Lower lobe of right lung (tissue), 2 donors: ENCODE measurements around the gene ANKRD13B. TPM values are rescaled to one million over a fixed set of nuclear protein-coding genes. Genes with fewer than 3 reads are reported as not detected.

Source experiments
- ATAC-seq, 2 donors: fragments of 200-7000 bp; cut with Tn5 transposase; one replicate each; pipeline ENCODE4 v1.9.1; 2020 to 2022; ENCODE audit warnings: mild to moderate bottlenecking in 2 of 2, moderate library complexity in 2 of 2
- DNase-seq: peaks from one replicate; pipeline ENCODE4 v3.0.0-alpha.2; 2020
- H3K27ac ChIP-seq: fragments of 200-600 bp; one replicate; pipeline ENCODE4 v1.8.0; 2022
- H3K27me3 ChIP-seq: fragments of 200-600 bp; one replicate; pipeline ENCODE4 v1.8.0; 2022; ENCODE audit warnings: low read depth
- H3K36me3 ChIP-seq: fragments of 200-600 bp; one replicate; pipeline ENCODE4 v1.8.0; 2022; ENCODE audit warnings: mild to moderate bottlenecking
- H3K4me1 ChIP-seq: fragments of 200-600 bp; one replicate; pipeline ENCODE4 v1.8.0; 2022
- H3K4me3 ChIP-seq: fragments of 200-600 bp; one replicate; pipeline ENCODE4 v1.8.0; 2022; ENCODE audit warnings: mild to moderate bottlenecking
- H3K9me3 ChIP-seq: fragments of 200-600 bp; one replicate; pipeline ENCODE4 v1.8.0; 2022
- CTCF ChIP-seq: fragments of 200-600 bp; IDR thresholded peaks from one replicate; pipeline ENCODE4 v1.8.0; 2022; ENCODE audit warnings: antibody characterized with exemption, mild to moderate bottlenecking
- intact Hi-C: fragments of 100-400 bp; cut with DNase I; formaldehyde crosslinking; loops from one replicate; pipeline ENCODE4 v1.11.0; 2022
- total RNA-seq: library from RNA; stranded (reverse); fragmentation: NEBNext Ultra II Directional; extraction: Animal tissue kit (Norgen Biotek cat#: 25700); gene quantifications from one replicate; pipeline ENCODE4 v1.2.1, GENCODE V29; 2021
- donor health status: DM: no; HTN: yes; CAD: no; lungs with severe emphysema.

The ANKRD13B gene
- total RNA-seq, 1 donor from 2014 or later, result 6.6 TPM

DNA sequence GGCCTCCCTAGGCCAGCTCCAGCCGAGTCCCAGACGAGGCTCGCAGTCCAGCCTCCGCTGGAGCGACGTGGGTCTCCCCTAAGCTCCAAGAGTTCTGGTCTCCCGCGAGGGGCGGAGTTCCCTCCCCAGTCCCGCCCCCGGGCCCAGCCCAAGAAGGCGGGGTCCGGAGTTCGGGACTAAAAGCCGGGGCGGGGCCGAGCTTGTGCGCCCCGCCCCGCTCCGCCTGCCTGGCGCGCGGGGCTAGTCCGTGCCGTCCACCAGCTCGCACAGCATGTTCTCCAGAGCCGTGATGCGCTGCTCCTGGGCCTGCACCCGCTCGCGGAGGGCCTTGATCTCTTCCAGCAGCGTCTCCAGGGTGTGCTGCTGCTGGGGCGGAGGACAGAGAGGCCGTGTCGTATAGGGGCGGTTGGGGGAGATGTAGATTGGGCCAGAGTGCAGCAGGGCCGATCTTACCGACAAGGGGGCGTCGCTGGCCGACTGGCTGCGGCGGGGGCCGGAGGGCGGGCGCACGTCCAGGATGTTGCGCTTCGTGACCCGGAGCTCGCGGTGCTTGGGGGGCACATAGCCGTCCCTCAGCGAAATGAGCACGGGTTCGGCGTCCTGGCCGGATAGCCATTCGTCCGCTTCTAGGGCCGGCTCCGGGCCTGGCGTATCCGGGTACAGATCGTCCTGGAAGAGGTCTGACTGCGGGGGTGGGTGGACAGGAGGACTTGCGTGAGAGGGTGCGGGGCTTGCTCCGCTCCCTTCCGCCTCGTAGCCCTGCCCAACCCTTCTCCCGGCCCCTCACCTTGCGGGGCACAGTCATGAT lies 22.8 kb downstream of the ANKRD13B start:
- ATAC-seq (peak; percentile 82 to 83), DNase-seq (peak; percentile 89)
- Histone ChIP-seq H3K36me3 (no peaks in the 10 kb centered on the region), H3K4me3 (peak overlapping the region; percentile 53), H3K4me1 (peaks cover 57% of the 10 kb centered on the region), H3K27me3 (peaks cover 11% of the 10 kb centered on the region), H3K27ac (peak overlapping the region; percentile 69), H3K9me3 (no peaks in the 10 kb centered on the region)
- intact Hi-C loops, result no loop called here
- no peak for TF ChIP-seq CTCF

DNA sequence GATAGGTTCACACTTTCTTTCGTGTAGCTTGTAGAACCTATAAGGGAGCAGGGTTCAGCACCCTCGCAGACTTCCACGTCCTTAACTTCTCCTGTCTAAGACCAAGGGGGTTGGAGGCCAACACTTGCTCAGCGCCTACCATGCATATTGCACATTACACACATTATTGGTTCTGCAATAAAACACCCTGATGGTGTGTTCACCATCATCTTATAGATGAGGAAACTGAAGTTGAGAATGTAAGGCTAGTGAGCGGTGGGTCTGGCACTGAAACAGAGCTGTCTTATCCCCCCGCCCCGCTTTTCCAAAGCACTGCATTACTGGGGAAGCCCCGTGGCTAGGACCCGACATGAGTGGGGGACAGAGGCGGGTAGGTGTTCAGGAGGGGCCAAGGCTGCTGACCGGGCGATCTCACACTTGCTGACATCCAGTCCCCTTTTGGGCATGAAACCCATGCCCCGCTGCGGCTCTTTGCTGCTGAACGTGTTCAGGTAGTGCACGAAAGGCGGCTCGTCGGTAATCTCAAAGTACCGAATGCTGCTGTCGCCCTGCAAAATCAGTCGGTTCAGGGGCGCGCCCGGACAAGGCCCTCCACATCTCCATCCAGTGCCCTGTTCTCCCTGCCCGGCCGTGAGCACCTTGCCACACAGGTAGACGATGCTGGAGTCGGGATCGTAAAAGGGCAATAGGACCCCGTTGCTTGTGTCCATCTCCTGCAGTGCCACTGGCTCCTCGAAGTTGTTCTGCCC lies 23.5 kb downstream of the ANKRD13B start:
- Histone ChIP-seq H3K27ac (peak overlapping the region; percentile 69), H3K9me3 (no peaks in the 10 kb centered on the region), H3K4me3 (peak overlapping the region; percentile 53), H3K36me3 (no peaks in the 10 kb centered on the region), H3K27me3 (peaks cover 11% of the 10 kb centered on the region), H3K4me1 (peaks cover 57% of the 10 kb centered on the region)
- intact Hi-C loops, result no loop called here
- ATAC-seq (no peak), DNase-seq (no peak)
- no peak for TF ChIP-seq CTCF

DNA sequence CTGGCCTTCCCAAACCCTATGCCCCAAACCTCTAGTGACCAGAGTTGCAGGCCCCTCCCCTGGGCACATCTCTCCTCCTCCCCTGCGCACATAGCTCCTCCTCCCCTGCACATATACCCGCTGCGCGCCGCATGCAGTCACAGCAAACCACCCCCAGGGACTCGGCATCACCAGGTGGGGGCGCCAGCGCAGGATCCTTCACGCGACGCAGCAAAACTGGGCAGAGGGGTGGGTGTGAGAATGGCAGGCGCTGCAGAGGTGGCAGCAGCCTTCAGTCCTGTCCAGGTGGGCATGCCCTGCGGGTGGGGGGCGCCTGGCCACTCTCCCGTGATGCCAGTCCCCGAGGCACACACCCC lies 24.2 kb downstream of the ANKRD13B start:
- ATAC-seq (peak; percentile 69 to 78), DNase-seq (peak; percentile 88)
- intact Hi-C loops, result no loop called here
- H3K4me3 ChIP-seq, result peak overlapping the region; percentile 53
- H3K4me1 ChIP-seq, result peaks cover 62% of the 10 kb centered on the region
- no peaks in the 10 kb centered on the region for H3K36me3 ChIP-seq
- peak; percentile 65 for TF ChIP-seq CTCF
- H3K9me3 ChIP-seq, result no peaks in the 10 kb centered on the region
- peak overlapping the region; percentile 33 for H3K27ac ChIP-seq
- H3K27me3 ChIP-seq, result peaks cover 11% of the 10 kb centered on the region

- TF ChIP-seq CTCF, result peak; percentile 83
- Histone ChIP-seq H3K9me3 (no peaks in the 10 kb centered on the region), H3K4me1 (peaks cover 67% of the 10 kb centered on the region), H3K27ac (peak overlapping the region; percentile 61), H3K36me3 (no peaks in the 10 kb centered on the region), H3K4me3 (peak overlapping the region; percentile 53), H3K27me3 (peaks cover 11% of the 10 kb centered on the region)
- intact Hi-C loops, result no loop called here
- ATAC-seq, result peak; percentile 74 to 78
- peak; percentile 92 for DNase-seq
Observed at GRCh38 chr17:29617481-29618271, 24.7 kb downstream of the ANKRD13B start.
